Stimulated activated CD8-positive, alpha-beta memory T cell treated with anti-CD3 and anti-CD28 coated beads, Interleukin-2, amount 100 ng/mL, for 1 hour (primary cell): Measurements from ENCODE around the gene ZNF221.

ENCODE experiments used
- DNase-seq, 2 donors: peaks; one replicate each; pipeline ENCODE4 v3.0.0-alpha.2; 2020; ENCODE audit warnings: low read depth in 2 of 2

Gene ZNF221

GRCh38 chr19:43957891-43958290 lies 6.9 kb downstream of the ZNF221 start:
- no peak for DNase-seq

GRCh38 chr19:43960411-43960810 lies 9.4 kb downstream of the ZNF221 start:
- no peak for DNase-seq

- no peak for DNase-seq
Measured at GRCh38 chr19:43966079-43966694, 15.2 kb downstream of the ZNF221 start.

GRCh38 chr19:43976732-43977131 lies 25.7 kb downstream of the ZNF221 start:
- no peak for DNase-seq

- DNase-seq = no peak
Measured at GRCh38 chr19:43983544-43983911, 32.5 kb downstream of the ZNF221 start.

DNA sequence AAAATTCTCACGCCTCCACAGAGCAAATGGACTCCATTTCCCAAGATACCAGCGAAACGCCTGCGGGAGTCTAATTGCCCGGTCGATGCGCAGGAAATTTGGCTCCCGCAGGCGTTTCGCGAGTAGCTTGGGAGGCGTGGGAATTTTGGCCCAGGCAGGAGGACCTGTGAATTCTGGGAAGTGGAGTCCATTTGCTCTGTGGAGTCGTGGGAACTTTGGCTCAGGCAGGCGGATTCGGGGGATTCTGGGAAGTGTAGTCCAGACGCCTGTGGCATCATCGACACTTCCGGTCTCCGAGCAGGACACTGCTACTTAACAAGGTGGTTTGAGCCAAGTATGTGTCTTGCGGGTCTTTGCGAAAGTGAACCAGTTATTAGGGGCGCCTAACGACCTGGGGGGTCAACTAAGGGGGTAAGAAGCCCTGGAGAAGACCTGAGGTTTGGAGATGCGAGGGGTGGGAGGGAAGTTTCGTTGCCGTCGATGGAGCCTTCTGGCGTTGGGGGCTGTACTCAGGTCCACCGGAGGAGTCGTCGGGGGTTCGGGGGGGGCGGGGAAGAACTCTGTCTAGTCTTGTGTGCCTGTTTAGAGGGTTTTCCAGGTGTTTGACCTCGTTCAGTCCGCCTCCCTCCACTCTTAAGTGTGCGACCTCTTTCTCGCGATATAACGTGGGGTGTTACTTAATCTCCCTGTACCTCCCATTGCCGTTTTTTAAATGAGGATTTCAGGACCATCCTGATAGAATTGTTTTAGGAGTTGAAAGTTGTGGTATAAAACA lies 33.1 kb downstream of the ZNF221 start, which contains the start of gene ZNF155:
Gene ZNF155 (plus strand): TSS at position 277 of the 775 bp plus-strand sequence. CDS start 4,356 bp downstream, outside the sequence.
- peak; percentile 41 to 53 for DNase-seq

- DNase-seq = no peak
Measured at GRCh38 chr19:43984687-43985000, 33.6 kb downstream of the ZNF221 start.

DNA sequence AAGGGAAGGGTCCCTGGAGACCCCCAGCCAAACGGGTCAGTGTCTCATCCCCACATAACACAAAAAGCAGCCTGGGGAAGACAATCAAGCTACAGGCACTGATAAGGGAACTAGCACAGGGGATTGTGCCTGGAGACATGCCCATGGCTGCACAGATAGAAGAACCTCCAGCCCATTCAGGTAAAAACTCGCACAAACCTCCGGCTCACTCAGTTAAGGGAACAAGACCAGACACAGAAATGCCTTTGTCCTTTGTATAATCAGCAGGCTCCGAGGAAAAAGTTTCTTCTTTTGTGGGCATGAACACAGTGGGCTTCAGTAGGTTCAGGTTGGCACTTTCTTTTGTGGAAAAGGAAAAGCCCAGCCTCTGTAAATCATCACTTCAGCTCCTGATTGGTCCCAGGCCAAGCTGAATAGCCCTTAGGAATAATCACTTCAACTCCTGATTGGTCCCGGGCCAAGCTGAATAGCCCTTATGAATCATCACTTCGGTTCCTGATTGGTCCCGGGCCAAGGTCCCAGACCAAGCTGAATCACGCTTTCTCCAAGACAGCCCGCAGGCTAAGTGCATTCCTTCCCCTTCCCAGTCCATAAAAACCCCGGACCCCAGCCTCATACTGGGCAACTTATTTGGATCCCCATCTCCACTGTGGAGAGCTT lies 46.7 kb downstream of the ZNF221 start:
- no peak for DNase-seq

DNA sequence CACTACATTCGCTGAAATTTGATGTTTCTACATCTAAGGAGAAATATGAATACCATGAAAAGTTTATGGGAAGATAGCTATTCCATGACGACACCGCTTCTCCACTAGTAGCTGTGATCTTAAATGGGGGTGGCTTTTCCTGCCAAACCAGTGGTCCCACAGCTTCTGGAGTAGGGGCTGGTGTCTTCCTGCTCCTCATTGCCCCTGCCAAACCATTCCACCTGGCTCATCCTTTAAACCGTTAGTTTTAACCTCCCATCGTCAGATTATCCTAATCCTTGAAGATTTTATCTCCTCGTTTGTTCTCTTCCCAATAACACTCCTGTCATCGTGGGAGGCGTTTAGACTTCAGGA lies 51.2 kb downstream of the ZNF221 start:
- DNase-seq = no peak

DNA sequence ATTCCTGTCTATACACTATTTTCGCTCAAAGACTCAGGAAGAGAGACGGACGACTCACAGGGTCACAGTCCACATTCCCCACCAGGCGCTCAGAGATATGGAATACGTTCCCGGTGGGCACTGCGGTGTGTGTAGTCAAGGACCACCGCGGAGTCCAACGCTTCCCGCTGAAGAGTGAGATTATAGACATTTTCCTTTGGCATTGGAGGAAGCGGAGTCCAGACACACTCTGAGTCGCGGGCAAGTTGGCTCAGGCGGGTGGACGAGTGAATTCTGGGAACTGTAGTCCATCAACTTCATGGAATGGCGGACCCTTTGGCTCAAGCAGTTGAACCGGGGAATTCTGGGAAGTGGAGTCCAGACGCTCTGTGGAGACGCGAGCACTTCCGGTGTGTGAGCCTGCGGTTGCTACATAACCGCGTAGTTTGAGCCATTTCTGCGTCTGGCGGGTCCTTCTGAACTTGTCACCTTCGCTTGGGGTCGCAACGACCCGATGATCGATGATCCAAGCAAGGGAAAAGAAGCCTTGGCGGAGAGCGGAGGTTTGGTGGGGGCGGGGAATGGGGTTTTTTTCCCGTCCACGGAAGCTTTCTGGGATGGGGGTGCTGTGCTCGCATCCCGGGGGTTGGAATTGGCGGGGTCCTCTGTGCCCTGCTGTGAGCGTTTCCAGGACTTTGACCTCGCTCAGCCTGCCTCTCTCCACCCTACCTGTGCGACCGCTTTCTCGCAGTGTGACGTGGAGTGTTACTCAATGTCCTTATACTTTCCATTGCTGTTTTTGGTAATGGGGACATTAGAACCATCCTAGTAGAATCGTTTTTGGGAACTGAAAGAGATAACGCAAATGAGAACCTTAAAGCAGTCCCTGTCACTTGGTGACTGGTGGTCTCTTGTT lies 51.8 kb downstream of the ZNF221 start, which contains the start of gene ZNF230:
Gene ZNF230 (plus strand): TSS at position 392 of the 895 bp plus-strand sequence. CDS start 4,122 bp downstream, outside the sequence.
- DNase-seq = peak; percentile 67 to 68

- no peak for DNase-seq
Measured at GRCh38 chr19:44003461-44004009, 52.5 kb downstream of the ZNF221 start.

DNA sequence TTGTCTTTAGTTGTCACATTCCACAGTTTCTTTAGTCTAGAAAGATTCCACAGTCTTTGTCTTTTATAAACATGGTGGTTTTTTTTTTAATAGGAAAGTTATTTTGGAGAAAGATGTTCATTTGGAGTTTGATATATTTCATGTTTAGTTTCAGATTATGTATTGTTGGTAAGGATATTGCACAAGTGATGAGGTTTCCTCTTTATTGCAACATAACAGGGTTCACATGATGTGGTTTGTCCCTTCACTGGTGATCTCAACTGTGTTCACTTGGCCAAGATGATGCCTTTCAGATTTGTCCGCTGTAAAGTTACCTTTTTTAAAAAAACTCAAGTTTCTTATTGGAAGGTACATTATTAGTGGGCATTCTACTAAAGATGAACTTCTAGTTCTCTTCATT lies 54.9 kb downstream of the ZNF221 start:
- DNase-seq = no peak

DNA sequence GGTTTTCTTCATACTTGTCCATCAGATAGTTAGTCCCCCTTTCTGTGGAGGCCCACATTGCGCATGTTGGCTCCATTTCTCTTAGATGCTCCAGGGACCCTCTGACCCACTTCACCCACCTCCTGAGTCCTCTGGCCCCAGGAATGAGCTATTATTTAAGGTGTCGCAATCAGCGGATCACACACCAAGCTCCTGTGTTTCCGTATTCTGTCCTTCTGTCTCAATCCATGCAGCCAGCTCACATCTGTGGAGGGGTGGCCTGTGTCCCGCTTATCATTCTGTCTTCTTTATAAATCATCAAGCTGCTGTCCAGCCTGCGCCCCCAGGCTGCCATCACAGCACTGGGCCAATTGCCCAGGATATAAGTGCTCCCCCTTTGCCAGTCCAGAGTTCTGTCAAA lies 56.4 kb downstream of the ZNF221 start:
- DNase-seq = no peak

- no peak for DNase-seq
Measured at GRCh38 chr19:44010468-44010867, 59.4 kb downstream of the ZNF221 start.
